ENCODE data around the gene FTSJ3. TPM values are rescaled to one million over a fixed set of nuclear protein-coding genes. Genes with fewer than 3 reads are reported as not detected.

Gene FTSJ3
- total RNA-seq, 1 donor from 2014 or later, result 42.0 TPM

DNA sequence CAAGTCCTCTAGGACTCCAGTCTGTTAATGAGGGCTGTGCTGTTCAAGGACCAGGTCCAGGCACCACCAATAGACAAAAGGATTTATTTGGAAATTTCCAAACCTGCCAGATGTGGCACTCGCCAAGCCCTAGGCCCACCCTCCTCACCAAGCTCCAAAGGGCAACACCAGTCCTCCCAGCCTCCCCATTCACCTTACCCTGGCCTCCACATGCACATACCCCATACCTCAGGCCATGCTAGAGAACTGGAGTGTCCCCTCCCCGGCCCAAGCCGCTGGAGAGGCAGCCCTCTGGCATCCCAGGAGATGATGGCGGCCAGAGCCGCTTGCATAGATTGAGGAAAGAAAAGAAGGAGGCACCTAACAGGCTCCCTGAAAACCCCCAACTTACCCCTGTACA is 4.6 kb upstream of the FTSJ3 start:
- H3K36me3 Mint-ChIP-seq (ENCODE audit: unreplicated experiment), result no peaks in the 10 kb centered on the region
- H3K27ac Mint-ChIP-seq (ENCODE audit: unreplicated experiment), result no peak overlapping the region
- TF ChIP-seq, protein P1, sequence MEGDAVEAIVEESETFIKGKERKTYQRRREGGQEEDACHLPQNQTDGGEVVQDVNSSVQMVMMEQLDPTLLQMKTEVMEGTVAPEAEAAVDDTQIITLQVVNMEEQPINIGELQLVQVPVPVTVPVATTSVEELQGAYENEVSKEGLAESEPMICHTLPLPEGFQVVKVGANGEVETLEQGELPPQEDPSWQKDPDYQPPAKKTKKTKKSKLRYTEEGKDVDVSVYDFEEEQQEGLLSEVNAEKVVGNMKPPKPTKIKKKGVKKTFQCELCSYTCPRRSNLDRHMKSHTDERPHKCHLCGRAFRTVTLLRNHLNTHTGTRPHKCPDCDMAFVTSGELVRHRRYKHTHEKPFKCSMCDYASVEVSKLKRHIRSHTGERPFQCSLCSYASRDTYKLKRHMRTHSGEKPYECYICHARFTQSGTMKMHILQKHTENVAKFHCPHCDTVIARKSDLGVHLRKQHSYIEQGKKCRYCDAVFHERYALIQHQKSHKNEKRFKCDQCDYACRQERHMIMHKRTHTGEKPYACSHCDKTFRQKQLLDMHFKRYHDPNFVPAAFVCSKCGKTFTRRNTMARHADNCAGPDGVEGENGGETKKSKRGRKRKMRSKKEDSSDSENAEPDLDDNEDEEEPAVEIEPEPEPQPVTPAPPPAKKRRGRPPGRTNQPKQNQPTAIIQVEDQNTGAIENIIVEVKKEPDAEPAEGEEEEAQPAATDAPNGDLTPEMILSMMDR (IDR thresholded peaks at IDR 0.05; ENCODE audit: partially characterized antibody, unreplicated experiment), result no peak
- peak overlapping the region; percentile 30 for H3K4me3 Mint-ChIP-seq (ENCODE audit: unreplicated experiment)
- peaks cover 10% of the 10 kb centered on the region for H3K9me3 Mint-ChIP-seq (ENCODE audit: unreplicated experiment)
- no peak for DNase-seq
- H3K27me3 Mint-ChIP-seq (ENCODE audit: unreplicated experiment), result peaks cover 8% of the 10 kb centered on the region
- H3K4me1 Mint-ChIP-seq (ENCODE audit: low read depth, unreplicated experiment), result peaks cover 9% of the 10 kb centered on the region

DNA sequence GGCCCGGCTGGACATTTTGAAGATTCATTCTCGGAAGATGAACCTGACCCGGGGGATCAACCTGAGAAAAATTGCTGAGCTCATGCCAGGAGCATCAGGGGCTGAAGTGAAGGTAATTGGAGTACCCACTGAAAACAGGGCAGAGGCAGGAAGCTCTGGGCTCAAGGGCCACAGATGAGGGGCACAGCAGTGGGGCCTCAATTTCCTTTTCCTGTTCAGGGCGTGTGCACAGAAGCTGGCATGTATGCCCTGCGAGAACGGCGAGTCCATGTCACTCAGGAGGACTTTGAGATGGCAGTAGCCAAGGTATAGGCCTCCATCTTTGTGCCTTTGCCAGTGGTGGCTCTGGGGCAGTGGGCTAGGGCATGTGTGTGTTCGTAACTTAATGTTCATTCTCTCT is 4.0 kb upstream of the FTSJ3 start:
- Mint-ChIP-seq H3K36me3 (ENCODE audit: unreplicated experiment) (no peaks in the 10 kb centered on the region), H3K27ac (ENCODE audit: unreplicated experiment) (no peak overlapping the region), H3K4me1 (ENCODE audit: low read depth, unreplicated experiment) (peaks cover 9% of the 10 kb centered on the region), H3K4me3 (ENCODE audit: unreplicated experiment) (no peak overlapping the region), H3K27me3 (ENCODE audit: unreplicated experiment) (peaks cover 8% of the 10 kb centered on the region), H3K9me3 (ENCODE audit: unreplicated experiment) (peaks cover 13% of the 10 kb centered on the region)
- TF ChIP-seq, protein P1 (IDR thresholded peaks at IDR 0.05; ENCODE audit: partially characterized antibody, unreplicated experiment), result no peak
- DNase-seq, result no peak

DNA sequence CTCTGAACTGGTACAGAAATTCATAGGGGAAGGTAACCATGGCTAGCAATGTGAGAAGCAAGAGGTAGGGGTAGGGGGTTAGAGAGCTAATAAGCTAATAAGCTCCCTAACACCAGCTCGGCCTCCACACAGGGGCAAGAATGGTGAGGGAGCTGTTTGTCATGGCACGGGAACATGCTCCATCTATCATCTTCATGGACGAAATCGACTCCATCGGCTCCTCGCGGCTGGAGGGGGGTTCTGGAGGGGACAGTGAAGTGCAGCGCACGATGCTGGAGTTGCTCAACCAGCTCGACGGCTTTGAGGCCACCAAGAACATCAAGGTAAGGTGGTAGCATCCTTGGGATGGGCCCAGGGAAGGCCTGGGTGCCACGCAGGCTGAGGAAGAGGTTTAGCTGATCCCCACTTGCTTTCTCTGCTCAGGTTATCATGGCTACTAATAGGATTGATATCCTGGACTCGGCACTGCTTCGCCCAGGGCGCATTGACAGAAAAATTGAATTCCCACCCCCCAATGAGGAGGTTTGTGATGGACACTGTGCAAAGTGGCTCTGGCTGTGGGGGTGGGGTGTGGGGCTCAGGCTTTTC is 3.5 kb upstream of the FTSJ3 start:
- Mint-ChIP-seq H3K27ac (ENCODE audit: unreplicated experiment) (peak overlapping the region; percentile 33), H3K4me1 (ENCODE audit: low read depth, unreplicated experiment) (peaks cover 12% of the 10 kb centered on the region), H3K27me3 (ENCODE audit: unreplicated experiment) (peaks cover 11% of the 10 kb centered on the region), H3K9me3 (ENCODE audit: unreplicated experiment) (peaks cover 13% of the 10 kb centered on the region), H3K36me3 (ENCODE audit: unreplicated experiment) (no peaks in the 10 kb centered on the region), H3K4me3 (ENCODE audit: unreplicated experiment) (no peak overlapping the region)
- TF ChIP-seq, protein P1 (IDR thresholded peaks at IDR 0.05; ENCODE audit: partially characterized antibody, unreplicated experiment), result no peak
- no peak for DNase-seq

DNA sequence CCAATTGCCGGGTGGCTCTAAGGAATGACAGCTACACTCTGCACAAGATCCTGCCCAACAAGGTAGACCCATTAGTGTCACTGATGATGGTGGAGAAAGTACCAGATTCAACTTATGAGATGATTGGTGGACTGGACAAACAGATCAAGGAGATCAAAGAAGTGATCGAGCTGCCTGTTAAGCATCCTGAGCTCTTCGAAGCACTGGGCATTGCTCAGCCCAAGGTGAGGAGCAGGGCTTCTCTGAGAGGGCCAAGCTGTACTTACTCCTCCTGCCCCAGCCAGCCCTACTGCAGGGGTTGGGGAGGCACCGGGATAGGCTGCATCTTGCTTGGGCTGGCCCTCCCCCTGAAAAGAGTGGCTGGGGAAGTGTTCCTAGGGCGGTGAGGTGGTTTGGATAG is 2.8 kb upstream of the FTSJ3 start:
- Mint-ChIP-seq H3K36me3 (ENCODE audit: unreplicated experiment) (no peaks in the 10 kb centered on the region), H3K27me3 (ENCODE audit: unreplicated experiment) (peaks cover 11% of the 10 kb centered on the region), H3K4me3 (ENCODE audit: unreplicated experiment) (no peak overlapping the region), H3K9me3 (ENCODE audit: unreplicated experiment) (peaks cover 15% of the 10 kb centered on the region), H3K27ac (ENCODE audit: unreplicated experiment) (no peak overlapping the region), H3K4me1 (ENCODE audit: low read depth, unreplicated experiment) (peaks cover 12% of the 10 kb centered on the region)
- TF ChIP-seq, protein P1 (IDR thresholded peaks at IDR 0.05; ENCODE audit: partially characterized antibody, unreplicated experiment), result no peak
- no peak for DNase-seq

DNA sequence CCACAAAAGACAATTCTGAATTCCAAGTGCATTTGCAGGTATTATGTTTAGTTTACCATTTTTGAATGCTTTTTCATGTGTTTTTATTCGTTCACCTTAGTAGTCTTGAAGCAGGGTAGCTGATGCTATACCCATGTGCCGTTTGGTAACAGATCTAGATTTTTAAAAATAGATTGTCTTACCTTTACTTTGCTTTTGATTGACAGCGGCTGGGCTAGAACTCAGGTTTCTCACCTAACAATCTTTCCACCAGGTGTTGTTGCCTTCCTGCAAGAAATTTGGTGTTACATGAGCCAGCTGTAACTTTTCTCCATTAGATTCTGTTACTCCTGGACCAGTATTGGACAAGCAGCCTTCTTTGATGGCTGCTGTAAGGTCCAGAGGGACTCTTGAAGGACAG is 1.5 kb upstream of the FTSJ3 start:
- H3K4me1 Mint-ChIP-seq (ENCODE audit: low read depth, unreplicated experiment), result peaks cover 11% of the 10 kb centered on the region
- DNase-seq, result no peak

More for the DNA sequence above, 1.5 kb upstream of the FTSJ3 start:
- Mint-ChIP-seq H3K27ac (ENCODE audit: unreplicated experiment) (peak overlapping the region; percentile 55), H3K9me3 (ENCODE audit: unreplicated experiment) (peaks cover 15% of the 10 kb centered on the region), H3K4me3 (ENCODE audit: unreplicated experiment) (peak overlapping the region; percentile 63), H3K27me3 (ENCODE audit: unreplicated experiment) (peaks cover 11% of the 10 kb centered on the region), H3K36me3 (ENCODE audit: unreplicated experiment) (no peaks in the 10 kb centered on the region)
- TF ChIP-seq, protein P1 (IDR thresholded peaks at IDR 0.05; ENCODE audit: partially characterized antibody, unreplicated experiment), result no peak

All from glutamatergic neuron (in vitro differentiated cells).